HepG2 (cell line): ENCODE results near the gene CERS1. TPM values are rescaled to one million over a fixed set of nuclear protein-coding genes. Genes with fewer than 3 reads are reported as not detected.

ENCODE experiments used
- ATAC-seq: fragments of 200-7000 bp; cut with Tn5 transposase; 3 replicates; pipeline ENCODE4 v1.9.1; 2020; ENCODE audit warnings: mild to moderate bottlenecking, moderate library complexity
- BruUV-seq: library from RNA; stranded (reverse); fragments of 400-500 nt; replicated peaks from 2 replicates; lab custom pipeline; 2021; lab: Mats Ljungman, UMichigan
- CTCF ChIA-PET: fragments of 300-600 bp; formaldehyde crosslinking; extraction: SDS; loops from one replicate; lab custom pipeline; 2021; ENCODE audit warnings: low total read pairs, inconsistent platforms, low intra/inter-chr PET ratio; lab: Yijun Ruan, JAX
- POLR2A ChIA-PET: fragments of 350-600 bp; sonication (Branson Sonifier 250); formaldehyde crosslinking; loops from one replicate; lab custom pipeline; 2020; ENCODE audit warnings: antibody characterized with exemption, inconsistent platforms; lab: Yijun Ruan, JAX
- DNase-seq: peaks from one replicate; pipeline ENCODE4 v3.0.0-alpha.2; 2015; ENCODE audit warnings: low spot score
- FAIRE-seq: peaks from 3 replicates; lab custom pipeline; 2011; peaks lifted over from hg19 to GRCh38; lab: Jason Lieb, UNC
- H2AFZ ChIP-seq: one replicate; pipeline ENCODE4 v1.6.1; 2011; ENCODE audit warnings: low read length, inconsistent platforms
- H3K27ac ChIP-seq: fragments of 300-600 bp; 3 replicates; pipeline ENCODE4 v1.8.0; 2011; ENCODE audit warnings: mixed run types, mild to moderate bottlenecking, mixed read lengths, low read length, inconsistent platforms; ENCODE audit not compliant: insufficient read depth; ENCODE audit errors: extremely low read length
- H3K27me3 ChIP-seq, 2 experiments: fragments of 200-600 bp in 1 of 2; 2 replicates in 1 of 2; 3 replicates in 1 of 2; pipeline versions ENCODE4 v1.6.0 to v1.8.0; 2011; ENCODE audit warnings: low read length in 2 of 2, mild to moderate bottlenecking in 2 of 2, moderate library complexity in 2 of 2, inconsistent platforms in 1 of 2; ENCODE audit not compliant: insufficient read depth in 2 of 2, control insufficient read depth in 1 of 2
- H3K36me3 ChIP-seq, 2 experiments: fragments of 200-600 bp in 1 of 2; replicated peaks in 1 of 2; 2 replicates in 1 of 2; 3 replicates in 1 of 2; pipeline versions ENCODE4 v1.5.1 to v1.8.0; 2011; ENCODE audit warnings: low read length in 2 of 2, inconsistent platforms in 1 of 2; ENCODE audit not compliant: insufficient read depth in 2 of 2, control insufficient read depth in 1 of 2
- H3K4me1 ChIP-seq: 2 replicates; pipeline ENCODE4 v1.5.1; 2012; ENCODE audit warnings: low read length, inconsistent platforms; ENCODE audit not compliant: insufficient read depth
- H3K4me2 ChIP-seq: 2 replicates; pipeline ENCODE4 v1.6.0; 2011; ENCODE audit warnings: low read depth, low read length, inconsistent platforms
- H3K4me3 ChIP-seq, 3 experiments: fragments of 200-600 bp in 1 of 3; sonication (generic), shearing (Covaris generic) in 1 of 3; replicated peaks in 1 of 3; 2 replicates each; pipeline ENCODE4 v1.5.1; 2011 to 2016; ENCODE audit warnings: low read length in 3 of 3, inconsistent platforms in 2 of 3, low read depth in 2 of 3, mild to moderate bottlenecking in 2 of 3, control low read depth in 1 of 3, mixed read lengths in 1 of 3; ENCODE audit not compliant: insufficient read depth in 1 of 3
- H3K79me2 ChIP-seq: one replicate; pipeline ENCODE4 v1.6.1; 2011; ENCODE audit warnings: low read length, inconsistent platforms; ENCODE audit not compliant: insufficient read depth
- H3K9ac ChIP-seq: 2 replicates; pipeline ENCODE4 v1.6.0; 2011; ENCODE audit warnings: mild to moderate bottlenecking, low read depth, low read length, inconsistent platforms; ENCODE audit not compliant: insufficient read depth
- H3K9me3 ChIP-seq: 2 replicates; pipeline ENCODE4 v1.5.1; 2012; ENCODE audit warnings: mild to moderate bottlenecking, low read length
- H4K20me1 ChIP-seq: 2 replicates; pipeline ENCODE4 v1.6.0; 2011; ENCODE audit warnings: inconsistent platforms, mild to moderate bottlenecking, low read length, moderate library complexity; ENCODE audit not compliant: insufficient read depth
- DMAP1 ChIP-seq: IDR thresholded peaks from 2 replicates; pipeline ENCODE4 v1.6.1; 2016
- KMT2B ChIP-seq: IDR thresholded peaks from 2 replicates; pipeline ENCODE4 v1.6.1; 2016; ENCODE audit warnings: missing genetic modification reagents, missing compliant biosample characterization
- MLXIP ChIP-seq: sonication (generic); formaldehyde crosslinking; IDR thresholded peaks from 2 replicates; pipeline ENCODE4 v1.9.0; 2021; ENCODE audit warnings: missing genetic modification reagents, borderline replicate concordance
- NONO ChIP-seq, 2 experiments: fragments of 450-650 bp in 1 of 2; sonication (generic) in 1 of 2; formaldehyde crosslinking in 1 of 2; IDR thresholded peaks in 1 of 2; conservative IDR thresholded peaks in 1 of 2; 2 replicates each; pipeline versions ENCODE4 v1.6.1 to v1.8.0; 2017 to 2022; ENCODE audit warnings: mild to moderate bottlenecking in 1 of 2, missing genetic modification reagents in 1 of 2, moderate library complexity in 1 of 2
- NPAS2 ChIP-seq: sonication (generic); formaldehyde crosslinking; IDR thresholded peaks from 2 replicates; pipeline ENCODE4 v1.8.0; 2022; ENCODE audit warnings: mild to moderate bottlenecking, missing genetic modification reagents, borderline replicate concordance
- RFXANK ChIP-seq: IDR thresholded peaks from 2 replicates; pipeline ENCODE4 v1.6.1; 2016
- RFXAP ChIP-seq: sonication (generic); formaldehyde crosslinking; IDR thresholded peaks from 2 replicates; pipeline ENCODE4 v1.4.0; 2020; ENCODE audit warnings: missing genetic modification reagents, borderline replicate concordance
- ZNF724P ChIP-seq: sonication (generic); formaldehyde crosslinking; IDR thresholded peaks from 2 replicates; pipeline ENCODE4 v1.8.0; 2022; ENCODE audit warnings: missing genetic modification reagents, borderline replicate concordance
- ZNF768 ChIP-seq: sonication (generic); formaldehyde crosslinking; IDR thresholded peaks from 2 replicates; pipeline ENCODE4 v1.4.0; 2020; ENCODE audit warnings: missing genetic modification reagents
- ZNF776 ChIP-seq: sonication (generic); formaldehyde crosslinking; IDR thresholded peaks from 2 replicates; pipeline ENCODE4 v1.4.0; 2020; ENCODE audit warnings: mild to moderate bottlenecking, missing genetic modification reagents
- ZNF788 ChIP-seq: sonication (generic); formaldehyde crosslinking; IDR thresholded peaks from 2 replicates; pipeline ENCODE4 v1.5.0; 2020; ENCODE audit warnings: mild to moderate bottlenecking, missing genetic modification reagents, borderline replicate concordance
- ZNF891 ChIP-seq: sonication (generic); formaldehyde crosslinking; IDR thresholded peaks from 2 replicates; pipeline ENCODE4 v1.5.0; 2020; ENCODE audit warnings: mild to moderate bottlenecking, missing genetic modification reagents
- ZSCAN30 ChIP-seq: sonication (generic); formaldehyde crosslinking; IDR thresholded peaks from 2 replicates; pipeline ENCODE4 v1.5.0; 2020; ENCODE audit warnings: mild to moderate bottlenecking, missing genetic modification reagents
- WGBS: methylation state at CpG from one replicate; pipeline ENCODE4 v1.1.6; 2017; ENCODE audit warnings: low lambda C conversion rate; 5-methylcytosine and 5-hydroxymethylcytosine counted together
- in situ Hi-C: cut with HindIII; loops from 2 replicates; pipeline ENCODE4 v1.10.0; 2017; ENCODE audit warnings: low pct_unique_long_range_greater_than_20kb; ENCODE audit not compliant: extremely low pct_ligation_motif_present
- intact Hi-C: fragments of 100-400 bp; cut with micrococcal nuclease; formaldehyde crosslinking; loops from one replicate; pipeline ENCODE4 v1.10.0; 2022; ENCODE audit not compliant: unreplicated experiment
- polyA plus RNA-seq, 8 experiments: library from polyadenylated mRNA; depleted of rRNA in 3 of 8; stranded (reverse) in 7 of 8; unstranded in 1 of 8; fragments of >200 nt; fragmentation: Illumina TruSeq in 4 of 8; extraction: Trizol in 4 of 8; gene quantifications; 2 replicates each; pipeline versions ENCODE4 v1.2.1 to v1.2.3, GENCODE V29; 2011 to 2016; ENCODE audit warnings: low read depth in 4 of 8, missing spikeins in 1 of 8, mixed read lengths in 1 of 8; ENCODE audit not compliant: insufficient read depth in 1 of 8
- total RNA-seq, 5 experiments: library from RNA; depleted of rRNA; stranded (reverse); fragments of >200 nt; fragmentation: Illumina TruSeq; extraction: Trizol; gene quantifications; 2 replicates each; pipeline ENCODE4 v1.2.3, GENCODE V29; 2016; ENCODE audit warnings: low read depth in 1 of 5
- TF ChIP-seq, protein P1 (sequence below): conservative IDR thresholded peaks from 2 replicates; pipeline ENCODE4 v1.6.1; 2018; ENCODE audit warnings: missing genetic modification reagents

CERS1 gene
- total and polyA plus RNA-seq, 2 of the 13 experiments (the other 11 are each of a cell fraction or from before 2014, with no cell fraction given), result 4.6 to 9.8 TPM

DNA sequence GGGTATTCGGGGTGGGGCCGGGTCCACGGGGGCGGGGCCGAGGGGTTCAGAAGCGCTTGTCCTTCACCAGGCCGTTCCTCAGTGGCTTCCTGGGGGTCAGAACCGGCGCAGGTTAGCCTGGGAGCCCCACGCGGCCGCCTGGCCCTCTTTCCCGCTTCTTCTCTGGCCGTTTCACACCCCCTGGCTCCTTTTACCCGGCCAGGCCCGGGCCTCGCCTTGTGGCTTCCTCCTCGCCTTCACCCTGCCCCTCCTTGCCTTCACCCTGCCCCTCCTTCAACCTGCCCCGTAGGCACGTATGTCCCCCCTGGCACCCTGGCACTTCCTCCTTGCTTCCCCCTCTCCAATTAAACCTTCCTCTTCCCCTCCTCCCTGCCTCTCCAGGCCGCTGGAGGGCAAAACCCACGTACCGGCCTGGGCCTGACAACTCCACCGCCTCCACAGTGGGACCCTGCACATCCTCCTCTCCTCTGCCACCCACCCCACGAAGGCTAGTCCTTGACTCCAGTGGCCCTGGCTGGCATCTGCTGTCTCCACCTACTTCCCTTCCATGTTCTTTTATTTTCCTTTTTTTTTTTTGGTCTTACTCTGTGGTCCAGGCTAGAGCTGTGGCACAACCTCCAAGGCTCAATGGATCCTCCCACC is 25.3 kb downstream of the CERS1 start:
- CTCF ChIA-PET, result no interaction called here
- intact Hi-C loops (no loop called here), in situ Hi-C loops (no loop called here)
- H3K9ac ChIP-seq, result no peak overlapping the region
- 90% methylated on average over 25 of the region's 25 CpGs for WGBS
- H4K20me1 ChIP-seq, result no peaks in the 10 kb centered on the region
- no peak overlapping the region for H3K4me2 ChIP-seq
- DNase-seq (no peak), FAIRE-seq (no peak), ATAC-seq (no peak)
- no peak overlapping the region for H3K27ac ChIP-seq
- no peaks in the 10 kb centered on the region for H3K9me3 ChIP-seq
- peaks cover 8 to 24% of the 10 kb centered on the region in 2 experiments; a peak in 4 of 5 replicates for H3K36me3 ChIP-seq
- H3K4me1 ChIP-seq, result peaks cover 31% of the 10 kb centered on the region
- H3K4me3 ChIP-seq, result no peak overlapping the region
- BruUV-seq, result no TSS peak
- no peak overlapping the region for H2AFZ ChIP-seq
- H3K79me2 ChIP-seq, result no peaks in the 10 kb centered on the region
- TF ChIP-seq KMT2B, result no peak
- TF ChIP-seq ZNF788, result no peak
- TF ChIP-seq NPAS2, result no peak
- no peak for TF ChIP-seq RFXAP (CRISPR knock-in tag)
- TF ChIP-seq ZNF891 (CRISPR knock-in tag), result no peak
- TF ChIP-seq ZSCAN30 (CRISPR knock-in tag), result no peak
- TF ChIP-seq RFXANK (CRISPR knock-in tag), result no peak
- no peak for TF ChIP-seq MLXIP (CRISPR knock-in tag)
- TF ChIP-seq ZNF776 (CRISPR knock-in tag), result no peak
- TF ChIP-seq, protein P1, sequence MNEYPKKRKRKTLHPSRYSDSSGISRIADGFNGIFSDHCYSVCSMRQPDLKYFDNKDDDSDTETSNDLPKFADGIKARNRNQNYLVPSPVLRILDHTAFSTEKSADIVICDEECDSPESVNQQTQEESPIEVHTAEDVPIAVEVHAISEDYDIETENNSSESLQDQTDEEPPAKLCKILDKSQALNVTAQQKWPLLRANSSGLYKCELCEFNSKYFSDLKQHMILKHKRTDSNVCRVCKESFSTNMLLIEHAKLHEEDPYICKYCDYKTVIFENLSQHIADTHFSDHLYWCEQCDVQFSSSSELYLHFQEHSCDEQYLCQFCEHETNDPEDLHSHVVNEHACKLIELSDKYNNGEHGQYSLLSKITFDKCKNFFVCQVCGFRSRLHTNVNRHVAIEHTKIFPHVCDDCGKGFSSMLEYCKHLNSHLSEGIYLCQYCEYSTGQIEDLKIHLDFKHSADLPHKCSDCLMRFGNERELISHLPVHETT, result no peak
- TF ChIP-seq NONO (IDR thresholded peaks at IDR 0.05), result no peak
- no peak for TF ChIP-seq NONO (CRISPR knock-in tag; conservative IDR thresholded peaks at IDR 0.05)
- no peak for TF ChIP-seq ZNF768 (CRISPR knock-in tag)
- no peak for TF ChIP-seq ZNF724P (CRISPR knock-in tag)
- TF ChIP-seq DMAP1 (CRISPR knock-in tag), result no peak
- POLR2A ChIA-PET, result no interaction called here
- H3K27me3 ChIP-seq, result no peaks in the 10 kb centered on the region
